Measurements from ENCODE around the gene KIF3B. TPM values are rescaled to one million over a fixed set of nuclear protein-coding genes. Genes with fewer than 3 reads are reported as not detected.
A peak's percentile ranks its signal among the peaks of the same experiment; 100 is the strongest.

The KIF3B gene
- total and polyA plus RNA-seq, 2 of the 13 experiments (the other 11 are each of a cell fraction or from before 2014, with no cell fraction given) = 23.6 to 28.8 TPM

DNA sequence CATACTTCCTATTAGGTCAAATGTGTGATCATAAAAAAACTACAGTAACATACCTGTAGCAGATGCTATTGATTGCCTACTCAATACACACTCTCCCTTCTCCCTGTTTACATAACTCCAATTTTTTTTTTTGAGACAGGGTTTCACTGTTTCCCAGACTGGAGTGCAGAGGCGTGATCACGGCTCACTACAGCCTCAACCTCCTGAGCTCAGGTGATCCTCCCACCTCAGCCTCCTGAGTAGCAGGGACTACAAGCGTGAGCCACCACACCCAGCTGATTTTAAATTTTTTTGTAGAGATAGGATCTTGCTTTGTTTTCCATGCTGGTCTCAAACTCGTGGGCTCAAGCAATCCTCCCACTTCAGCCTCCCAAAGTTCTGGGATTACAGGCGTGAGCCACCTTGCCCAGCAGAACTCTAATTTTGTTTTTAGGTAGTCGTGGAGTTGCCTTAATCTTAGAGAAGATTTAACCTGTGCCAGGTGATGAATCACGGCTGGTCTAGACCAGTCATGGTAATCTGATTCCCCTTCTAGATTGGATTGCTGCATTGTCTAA is 14.0 kb upstream of the KIF3B start (continued):
- TF ChIP-seq, protein P1, sequence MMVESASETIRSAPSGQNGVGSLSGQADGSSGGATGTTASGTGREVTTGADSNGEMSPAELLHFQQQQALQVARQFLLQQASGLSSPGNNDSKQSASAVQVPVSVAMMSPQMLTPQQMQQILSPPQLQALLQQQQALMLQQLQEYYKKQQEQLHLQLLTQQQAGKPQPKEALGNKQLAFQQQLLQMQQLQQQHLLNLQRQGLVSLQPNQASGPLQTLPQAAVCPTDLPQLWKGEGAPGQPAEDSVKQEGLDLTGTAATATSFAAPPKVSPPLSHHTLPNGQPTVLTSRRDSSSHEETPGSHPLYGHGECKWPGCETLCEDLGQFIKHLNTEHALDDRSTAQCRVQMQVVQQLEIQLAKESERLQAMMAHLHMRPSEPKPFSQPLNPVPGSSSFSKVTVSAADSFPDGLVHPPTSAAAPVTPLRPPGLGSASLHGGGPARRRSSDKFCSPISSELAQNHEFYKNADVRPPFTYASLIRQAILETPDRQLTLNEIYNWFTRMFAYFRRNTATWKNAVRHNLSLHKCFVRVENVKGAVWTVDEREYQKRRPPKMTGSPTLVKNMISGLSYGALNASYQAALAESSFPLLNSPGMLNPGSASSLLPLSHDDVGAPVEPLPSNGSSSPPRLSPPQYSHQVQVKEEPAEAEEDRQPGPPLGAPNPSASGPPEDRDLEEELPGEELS (CRISPR knock-in tag; IDR thresholded peaks at IDR 0.05) = peak; percentile 56; the same call in 1 of the 2 replicates
- TF ChIP-seq THYN1 (CRISPR knock-in tag; IDR thresholded peaks at IDR 0.05; ENCODE audit: borderline replicate concordance, low read depth) (no peak), POLR2A (IDR thresholded peaks at IDR 0.05; ENCODE audit: insufficient read depth in 1 of 2, low read depth in 2 of 2, low read length in 2 of 2) (no peak), ZBTB7A (CRISPR knock-in tag; IDR thresholded peaks at IDR 0.05) (no peak), RFX1 (IDR thresholded peaks at IDR 0.05) (no peak), MAF1 (CRISPR knock-in tag; IDR thresholded peaks at IDR 0.05; ENCODE audit: borderline replicate concordance) (0 out of 2 replicates have a peak, but pooled peaks have one; percentile 43), HDAC6 (IDR thresholded peaks at IDR 0.05; ENCODE audit: low read depth, low read length) (no peak), ZNF775 (CRISPR knock-in tag; IDR thresholded peaks at IDR 0.05; ENCODE audit: borderline replicate concordance) (no peak), IRF2 (CRISPR knock-in tag; IDR thresholded peaks at IDR 0.05) (0 out of 2 replicates have a peak, but pooled peaks have one; percentile 43), ZNF501 (CRISPR knock-in tag; IDR thresholded peaks at IDR 0.05) (no peak; the same call in 1 of the 2 replicates), RORA (CRISPR knock-in tag; IDR thresholded peaks at IDR 0.05) (no peak), ELF1 (CRISPR knock-in tag; IDR thresholded peaks at IDR 0.05) (no peak)
- TF ChIP-seq, protein P2, sequence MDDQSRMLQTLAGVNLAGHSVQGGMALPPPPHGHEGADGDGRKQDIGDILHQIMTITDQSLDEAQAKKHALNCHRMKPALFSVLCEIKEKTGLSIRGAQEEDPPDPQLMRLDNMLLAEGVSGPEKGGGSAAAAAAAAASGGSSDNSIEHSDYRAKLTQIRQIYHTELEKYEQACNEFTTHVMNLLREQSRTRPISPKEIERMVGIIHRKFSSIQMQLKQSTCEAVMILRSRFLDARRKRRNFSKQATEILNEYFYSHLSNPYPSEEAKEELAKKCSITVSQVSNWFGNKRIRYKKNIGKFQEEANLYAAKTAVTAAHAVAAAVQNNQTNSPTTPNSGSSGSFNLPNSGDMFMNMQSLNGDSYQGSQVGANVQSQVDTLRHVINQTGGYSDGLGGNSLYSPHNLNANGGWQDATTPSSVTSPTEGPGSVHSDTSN (CRISPR knock-in tag; IDR thresholded peaks at IDR 0.05; ENCODE audit: borderline replicate concordance) = no peak
- TF ChIP-seq, protein P3, sequence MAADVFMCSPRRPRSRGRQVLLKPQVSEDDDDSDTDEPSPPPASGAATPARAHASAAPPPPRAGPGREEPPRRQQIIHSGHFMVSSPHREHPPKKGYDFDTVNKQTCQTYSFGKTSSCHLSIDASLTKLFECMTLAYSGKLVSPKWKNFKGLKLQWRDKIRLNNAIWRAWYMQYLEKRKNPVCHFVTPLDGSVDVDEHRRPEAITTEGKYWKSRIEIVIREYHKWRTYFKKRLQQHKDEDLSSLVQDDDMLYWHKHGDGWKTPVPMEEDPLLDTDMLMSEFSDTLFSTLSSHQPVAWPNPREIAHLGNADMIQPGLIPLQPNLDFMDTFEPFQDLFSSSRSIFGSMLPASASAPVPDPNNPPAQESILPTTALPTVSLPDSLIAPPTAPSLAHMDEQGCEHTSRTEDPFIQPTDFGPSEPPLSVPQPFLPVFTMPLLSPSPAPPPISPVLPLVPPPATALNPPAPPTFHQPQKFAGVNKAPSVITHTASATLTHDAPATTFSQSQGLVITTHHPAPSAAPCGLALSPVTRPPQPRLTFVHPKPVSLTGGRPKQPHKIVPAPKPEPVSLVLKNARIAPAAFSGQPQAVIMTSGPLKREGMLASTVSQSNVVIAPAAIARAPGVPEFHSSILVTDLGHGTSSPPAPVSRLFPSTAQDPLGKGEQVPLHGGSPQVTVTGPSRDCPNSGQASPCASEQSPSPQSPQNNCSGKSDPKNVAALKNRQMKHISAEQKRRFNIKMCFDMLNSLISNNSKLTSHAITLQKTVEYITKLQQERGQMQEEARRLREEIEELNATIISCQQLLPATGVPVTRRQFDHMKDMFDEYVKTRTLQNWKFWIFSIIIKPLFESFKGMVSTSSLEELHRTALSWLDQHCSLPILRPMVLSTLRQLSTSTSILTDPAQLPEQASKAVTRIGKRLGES (CRISPR knock-in tag; IDR thresholded peaks at IDR 0.05; ENCODE audit: borderline replicate concordance) = no peak
- TF ChIP-seq, protein P4, sequence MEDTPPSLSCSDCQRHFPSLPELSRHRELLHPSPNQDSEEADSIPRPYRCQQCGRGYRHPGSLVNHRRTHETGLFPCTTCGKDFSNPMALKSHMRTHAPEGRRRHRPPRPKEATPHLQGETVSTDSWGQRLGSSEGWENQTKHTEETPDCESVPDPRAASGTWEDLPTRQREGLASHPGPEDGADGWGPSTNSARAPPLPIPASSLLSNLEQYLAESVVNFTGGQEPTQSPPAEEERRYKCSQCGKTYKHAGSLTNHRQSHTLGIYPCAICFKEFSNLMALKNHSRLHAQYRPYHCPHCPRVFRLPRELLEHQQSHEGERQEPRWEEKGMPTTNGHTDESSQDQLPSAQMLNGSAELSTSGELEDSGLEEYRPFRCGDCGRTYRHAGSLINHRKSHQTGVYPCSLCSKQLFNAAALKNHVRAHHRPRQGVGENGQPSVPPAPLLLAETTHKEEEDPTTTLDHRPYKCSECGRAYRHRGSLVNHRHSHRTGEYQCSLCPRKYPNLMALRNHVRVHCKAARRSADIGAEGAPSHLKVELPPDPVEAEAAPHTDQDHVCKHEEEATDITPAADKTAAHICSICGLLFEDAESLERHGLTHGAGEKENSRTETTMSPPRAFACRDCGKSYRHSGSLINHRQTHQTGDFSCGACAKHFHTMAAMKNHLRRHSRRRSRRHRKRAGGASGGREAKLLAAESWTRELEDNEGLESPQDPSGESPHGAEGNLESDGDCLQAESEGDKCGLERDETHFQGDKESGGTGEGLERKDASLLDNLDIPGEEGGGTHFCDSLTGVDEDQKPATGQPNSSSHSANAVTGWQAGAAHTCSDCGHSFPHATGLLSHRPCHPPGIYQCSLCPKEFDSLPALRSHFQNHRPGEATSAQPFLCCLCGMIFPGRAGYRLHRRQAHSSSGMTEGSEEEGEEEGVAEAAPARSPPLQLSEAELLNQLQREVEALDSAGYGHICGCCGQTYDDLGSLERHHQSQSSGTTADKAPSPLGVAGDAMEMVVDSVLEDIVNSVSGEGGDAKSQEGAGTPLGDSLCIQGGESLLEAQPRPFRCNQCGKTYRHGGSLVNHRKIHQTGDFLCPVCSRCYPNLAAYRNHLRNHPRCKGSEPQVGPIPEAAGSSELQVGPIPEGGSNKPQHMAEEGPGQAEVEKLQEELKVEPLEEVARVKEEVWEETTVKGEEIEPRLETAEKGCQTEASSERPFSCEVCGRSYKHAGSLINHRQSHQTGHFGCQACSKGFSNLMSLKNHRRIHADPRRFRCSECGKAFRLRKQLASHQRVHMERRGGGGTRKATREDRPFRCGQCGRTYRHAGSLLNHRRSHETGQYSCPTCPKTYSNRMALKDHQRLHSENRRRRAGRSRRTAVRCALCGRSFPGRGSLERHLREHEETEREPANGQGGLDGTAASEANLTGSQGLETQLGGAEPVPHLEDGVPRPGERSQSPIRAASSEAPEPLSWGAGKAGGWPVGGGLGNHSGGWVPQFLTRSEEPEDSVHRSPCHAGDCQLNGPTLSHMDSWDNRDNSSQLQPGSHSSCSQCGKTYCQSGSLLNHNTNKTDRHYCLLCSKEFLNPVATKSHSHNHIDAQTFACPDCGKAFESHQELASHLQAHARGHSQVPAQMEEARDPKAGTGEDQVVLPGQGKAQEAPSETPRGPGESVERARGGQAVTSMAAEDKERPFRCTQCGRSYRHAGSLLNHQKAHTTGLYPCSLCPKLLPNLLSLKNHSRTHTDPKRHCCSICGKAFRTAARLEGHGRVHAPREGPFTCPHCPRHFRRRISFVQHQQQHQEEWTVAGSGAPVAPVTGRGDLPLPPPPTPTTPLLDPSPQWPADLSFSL (CRISPR knock-in tag; IDR thresholded peaks at IDR 0.05) = no peak
